Erythroblast (primary cell): ENCODE data around the gene NUDCD3.

Experiments used
- GATA1 ChIP-seq: IDR thresholded peaks from 2 replicates; pipeline ENCODE4 v1.6.1; 2011; ENCODE audit warnings: low read depth, mild to moderate bottlenecking, control low read depth, low read length, moderate library complexity
- POLR2A ChIP-seq: IDR thresholded peaks from 2 replicates; pipeline ENCODE4 v1.6.1; 2011; ENCODE audit warnings: mild to moderate bottlenecking, low read length

DNA sequence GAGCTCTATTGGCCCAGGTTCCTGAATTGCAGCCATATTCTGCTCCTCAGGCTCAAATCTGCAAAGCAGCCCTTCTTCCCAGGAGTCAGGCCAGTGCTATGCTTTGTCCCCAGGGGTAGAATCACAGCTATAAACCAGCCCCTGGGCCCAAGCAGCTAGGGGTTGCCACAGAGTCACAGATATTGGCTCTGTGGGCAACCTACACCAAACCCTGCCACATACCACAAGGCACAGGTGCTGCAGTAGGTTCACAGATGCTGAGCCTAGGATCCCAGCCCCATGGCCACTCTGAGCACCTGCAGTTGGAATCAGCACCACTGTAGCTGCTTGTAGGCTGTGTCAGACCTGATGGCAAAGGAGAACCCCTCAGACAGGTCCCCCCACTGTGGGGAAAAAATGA is 122.0 kb downstream of the NUDCD3 start:
- TF ChIP-seq POLR2A (no peak), GATA1 (no peak)
